Hepatocyte (in vitro differentiated cells): ENCODE data around the gene PDZRN4.

Experiments used
- CTCF ChIP-seq: fragments of 200-600 bp; sonication (generic); IDR thresholded peaks from 2 replicates; pipeline ENCODE4 v1.5.1; 2016; ENCODE audit warnings: antibody characterized with exemption, mild to moderate bottlenecking; ENCODE audit not compliant: poor library complexity
- EZH2phosphoT487 ChIP-seq: fragments of 200-600 bp; sonication (generic); IDR thresholded peaks from one replicate; pipeline ENCODE4 v1.6.1; 2018; ENCODE audit warnings: antibody characterized with exemption, mild to moderate bottlenecking, low read depth, moderate library complexity; ENCODE audit not compliant: unreplicated experiment, severe bottlenecking

DNA sequence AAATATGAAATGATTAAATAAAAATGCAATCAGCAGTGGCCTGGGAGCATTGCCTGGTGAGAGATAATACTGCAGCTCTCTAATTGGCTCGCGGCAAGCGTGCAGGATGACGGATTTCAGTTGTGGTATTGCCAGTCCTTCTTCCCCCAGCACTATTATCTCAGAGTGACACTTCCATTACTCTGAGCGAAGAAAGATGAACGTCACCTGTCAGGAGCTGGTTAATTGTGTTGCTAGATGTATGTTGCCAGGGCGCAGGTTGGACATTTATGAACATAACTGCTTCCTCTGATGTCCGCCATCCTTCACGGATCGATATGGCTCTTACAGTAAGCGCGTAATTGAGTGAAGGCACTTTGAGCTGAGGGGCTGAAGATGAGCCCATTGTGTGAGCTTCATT is 374.9 kb downstream of the PDZRN4 start:
- TF ChIP-seq EZH2phosphoT487 (no peak), CTCF (no peak)
